Activated naive CD4-positive, alpha-beta T cell treated with anti-CD3 and anti-CD28 coated beads, Interleukin-2, amount 50 U/mL, for 24 hours (primary cell): ENCODE data around the gene PHEX.
A peak's percentile ranks its signal among the peaks of the same experiment; 100 is the strongest.

Experiments used
- H3K27ac Mint-ChIP-seq: one replicate; pipeline ENCODE4 v1.8.0; 2021; ENCODE audit warnings: mild to moderate bottlenecking, mixed read lengths
- H3K27me3 Mint-ChIP-seq: one replicate; pipeline ENCODE4 v1.8.0; 2021; ENCODE audit warnings: mixed read lengths
- H3K36me3 Mint-ChIP-seq: one replicate; pipeline ENCODE4 v1.8.0; 2021; ENCODE audit warnings: mixed read lengths
- H3K4me1 Mint-ChIP-seq: one replicate; pipeline ENCODE4 v1.8.0; 2021; ENCODE audit warnings: mixed read lengths
- H3K4me3 Mint-ChIP-seq: one replicate; pipeline ENCODE4 v1.8.0; 2021; ENCODE audit warnings: mild to moderate bottlenecking, mixed read lengths
- H3K9me3 Mint-ChIP-seq: one replicate; pipeline ENCODE4 v1.8.0; 2021; ENCODE audit warnings: mixed read lengths

PHEX gene

DNA sequence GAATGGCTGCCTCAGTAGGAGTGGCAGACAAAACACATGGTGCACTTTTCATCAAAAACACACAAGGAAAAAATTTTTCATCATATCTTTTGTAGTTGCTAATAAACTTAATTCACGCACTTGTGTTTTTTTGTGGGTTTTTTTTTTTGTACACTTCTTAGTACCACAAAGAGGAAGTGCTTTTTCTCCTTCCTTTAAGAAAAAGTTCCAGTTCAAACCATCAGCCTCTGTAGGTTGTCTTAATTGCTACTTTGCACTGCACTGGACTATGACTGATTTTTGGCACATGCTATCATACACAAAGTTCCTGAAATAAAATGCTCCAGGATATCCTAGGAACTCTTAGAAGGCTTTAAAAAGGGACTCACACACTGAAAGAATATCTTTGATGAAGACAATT, at the start of gene PHEX:
Gene PHEX (plus strand): TSS at position 242 of the 400 bp plus-strand sequence. CDS start 681 bp downstream, outside the sequence.
- H3K27ac Mint-ChIP-seq: no peak within 1 kb of the TSS
- H3K36me3 Mint-ChIP-seq: no peaks in the 10 kb centered on the region
- H3K9me3 Mint-ChIP-seq: no peaks in the 10 kb centered on the region
- peaks cover 7% of the 10 kb centered on the region for H3K4me1 Mint-ChIP-seq
- no peak within 1 kb of the TSS for H3K4me3 Mint-ChIP-seq
- no peaks in the 10 kb centered on the region for H3K27me3 Mint-ChIP-seq

DNA sequence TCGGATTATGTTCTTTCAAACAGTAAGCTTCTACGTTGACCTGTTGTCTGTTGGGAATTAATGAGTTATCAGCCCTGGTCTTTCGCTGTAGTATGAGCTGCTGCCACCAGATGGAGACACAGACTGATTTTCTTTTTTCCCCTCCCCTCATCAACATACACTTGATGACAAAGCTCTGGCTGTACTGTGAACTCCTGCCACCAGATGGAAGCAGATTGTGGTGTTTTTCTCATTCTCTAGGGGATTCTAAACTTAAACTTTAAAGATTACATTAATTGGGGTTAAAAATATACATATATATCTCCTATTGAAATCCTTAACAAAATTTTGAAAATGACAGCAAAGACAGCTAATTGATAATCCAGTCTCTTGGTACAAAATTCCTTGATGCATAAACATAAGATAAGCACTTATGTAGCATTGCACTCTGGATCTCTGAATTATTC, 46.8 kb upstream of the PHEX start:
- peaks cover 3% of the 10 kb centered on the region for H3K36me3 Mint-ChIP-seq
- no peaks in the 10 kb centered on the region for H3K9me3 Mint-ChIP-seq
- peaks cover 17% of the 10 kb centered on the region for H3K4me1 Mint-ChIP-seq
- no peak overlapping the region for H3K4me3 Mint-ChIP-seq
- H3K27me3 Mint-ChIP-seq: no peaks in the 10 kb centered on the region
- no peak overlapping the region for H3K27ac Mint-ChIP-seq

GRCh38 chrX:21986596-21986995, 45.5 kb upstream of the PHEX start:
- peaks cover 20% of the 10 kb centered on the region for H3K4me1 Mint-ChIP-seq
- peaks cover 4% of the 10 kb centered on the region for H3K36me3 Mint-ChIP-seq
- no peak overlapping the region for H3K27ac Mint-ChIP-seq
- H3K9me3 Mint-ChIP-seq: no peaks in the 10 kb centered on the region
- H3K27me3 Mint-ChIP-seq: no peaks in the 10 kb centered on the region
- no peak overlapping the region for H3K4me3 Mint-ChIP-seq

- Mint-ChIP-seq H3K9me3 (no peaks in the 10 kb centered on the region), H3K27me3 (no peaks in the 10 kb centered on the region), H3K4me3 (no peak overlapping the region), H3K36me3 (peaks cover 7% of the 10 kb centered on the region), H3K27ac (peak overlapping the region; percentile 0), H3K4me1 (peaks cover 23% of the 10 kb centered on the region)
Measured at GRCh38 chrX:21989384-21989783, 42.7 kb upstream of the PHEX start.

DNA sequence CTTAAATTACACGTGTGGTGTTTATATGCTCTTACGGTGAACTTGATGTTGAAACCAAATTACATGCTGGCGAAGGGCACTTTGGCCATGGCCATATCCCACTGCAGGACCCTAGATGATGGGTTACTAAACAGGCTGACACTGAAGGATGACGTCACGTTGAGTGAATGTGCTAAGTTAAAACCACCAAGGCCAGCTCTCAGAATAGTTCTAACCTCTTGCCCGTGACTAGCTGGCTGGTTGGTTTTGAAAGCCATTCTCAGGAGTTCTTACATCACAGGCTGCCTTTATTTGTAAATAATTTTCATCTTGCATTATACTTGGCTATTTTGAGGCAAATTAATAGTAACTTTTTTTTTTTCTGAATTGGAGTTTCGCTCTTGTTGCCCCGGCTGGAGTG, 41.3 kb upstream of the PHEX start:
- Mint-ChIP-seq H3K9me3 (no peaks in the 10 kb centered on the region), H3K36me3 (peaks cover 9% of the 10 kb centered on the region), H3K4me1 (peaks cover 26% of the 10 kb centered on the region), H3K27me3 (no peaks in the 10 kb centered on the region), H3K4me3 (no peak overlapping the region), H3K27ac (no peak overlapping the region)

DNA sequence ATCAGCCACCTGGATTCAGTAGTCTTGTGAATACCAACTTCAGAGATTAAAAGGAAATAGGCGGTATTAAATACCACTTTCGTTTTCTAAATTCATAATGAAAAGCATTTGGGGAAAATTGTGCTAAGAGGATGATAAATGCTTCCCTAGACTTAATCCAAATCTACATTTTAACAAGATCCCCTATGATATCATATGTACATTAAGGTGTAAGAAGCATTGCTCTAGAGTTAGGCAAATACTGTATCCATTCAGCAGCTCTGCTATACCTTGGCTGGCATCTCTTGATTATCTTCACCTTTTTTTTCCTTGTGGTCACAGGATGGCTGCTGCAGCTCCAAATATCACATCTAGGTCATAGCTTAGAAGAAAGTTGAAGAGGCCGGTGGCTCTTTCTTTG, 40.6 kb upstream of the PHEX start:
- peaks cover 10% of the 10 kb centered on the region for H3K36me3 Mint-ChIP-seq
- peak overlapping the region; percentile 49 for H3K4me3 Mint-ChIP-seq
- H3K27me3 Mint-ChIP-seq: no peaks in the 10 kb centered on the region
- peaks cover 32% of the 10 kb centered on the region for H3K4me1 Mint-ChIP-seq
- no peaks in the 10 kb centered on the region for H3K9me3 Mint-ChIP-seq
- H3K27ac Mint-ChIP-seq: peak overlapping the region; percentile 80

DNA sequence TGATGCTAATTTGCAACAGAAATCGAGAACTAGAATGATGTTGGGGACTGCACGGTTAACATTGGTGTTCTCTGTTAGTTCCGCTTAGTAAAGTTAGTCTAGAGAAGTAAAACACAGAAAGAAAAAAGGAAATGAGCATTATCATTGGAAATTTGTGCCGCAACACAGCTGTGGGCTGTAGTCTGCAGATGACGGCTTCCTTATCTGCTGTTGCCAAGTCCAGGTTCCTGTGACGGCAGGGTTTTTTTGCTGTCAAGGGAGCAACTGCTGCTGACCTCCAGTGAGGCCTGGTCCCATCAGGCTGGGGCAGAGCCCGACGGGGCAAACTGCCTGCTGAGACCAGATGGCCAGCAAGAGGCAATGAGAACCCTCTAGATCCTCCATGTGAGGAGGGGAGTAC, 38.9 kb upstream of the PHEX start:
- no peak overlapping the region for H3K27ac Mint-ChIP-seq
- H3K36me3 Mint-ChIP-seq: peaks cover 10% of the 10 kb centered on the region
- no peaks in the 10 kb centered on the region for H3K9me3 Mint-ChIP-seq

GRCh38 chrX:21996872-21997455, 35.2 kb upstream of the PHEX start:
- Mint-ChIP-seq H3K27ac (peak overlapping the region; percentile 2), H3K36me3 (peaks cover 9% of the 10 kb centered on the region), H3K9me3 (no peaks in the 10 kb centered on the region), H3K4me1 (peaks cover 18% of the 10 kb centered on the region), H3K27me3 (no peaks in the 10 kb centered on the region), H3K4me3 (no peak overlapping the region)

More for the DNA sequence above, 38.9 kb upstream of the PHEX start:
- no peak overlapping the region for H3K4me3 Mint-ChIP-seq
- peaks cover 36% of the 10 kb centered on the region for H3K4me1 Mint-ChIP-seq
- H3K27me3 Mint-ChIP-seq: no peaks in the 10 kb centered on the region

DNA sequence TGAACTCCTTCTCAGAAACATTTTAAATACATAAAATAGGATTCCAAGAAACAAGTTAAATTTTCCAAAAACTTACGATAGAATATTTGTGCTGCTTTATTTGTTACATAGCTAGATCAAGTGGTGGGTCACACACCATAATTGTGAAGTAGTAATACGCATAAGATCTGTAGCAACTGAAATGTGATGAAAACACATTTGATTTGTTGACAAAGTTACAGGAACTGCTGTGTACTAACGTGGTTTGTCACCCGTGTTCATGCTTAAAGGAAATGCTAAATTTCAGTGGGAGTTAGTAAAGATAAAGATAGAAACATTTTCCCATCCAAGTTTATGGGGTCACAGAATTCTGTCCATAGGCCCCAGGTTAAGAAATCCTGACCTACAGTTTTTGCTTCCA, 34.1 kb upstream of the PHEX start:
- Mint-ChIP-seq H3K27ac (no peak overlapping the region), H3K9me3 (no peaks in the 10 kb centered on the region), H3K4me1 (peaks cover 18% of the 10 kb centered on the region), H3K36me3 (peaks cover 14% of the 10 kb centered on the region), H3K4me3 (no peak overlapping the region), H3K27me3 (no peaks in the 10 kb centered on the region)

GRCh38 chrX:22004866-22005265, 27.3 kb upstream of the PHEX start:
- no peaks in the 10 kb centered on the region for H3K27me3 Mint-ChIP-seq
- H3K4me1 Mint-ChIP-seq: no peaks in the 10 kb centered on the region
- peaks cover 10% of the 10 kb centered on the region for H3K36me3 Mint-ChIP-seq
- H3K27ac Mint-ChIP-seq: no peak overlapping the region
- no peaks in the 10 kb centered on the region for H3K9me3 Mint-ChIP-seq
- H3K4me3 Mint-ChIP-seq: no peak overlapping the region

GRCh38 chrX:22012051-22012450, 20.1 kb upstream of the PHEX start:
- Mint-ChIP-seq H3K4me3 (no peak overlapping the region), H3K4me1 (no peaks in the 10 kb centered on the region), H3K9me3 (no peaks in the 10 kb centered on the region), H3K36me3 (peaks cover 2% of the 10 kb centered on the region), H3K27ac (no peak overlapping the region), H3K27me3 (no peaks in the 10 kb centered on the region)

- no peaks in the 10 kb centered on the region for H3K9me3 Mint-ChIP-seq
- peaks cover 2% of the 10 kb centered on the region for H3K36me3 Mint-ChIP-seq
- no peaks in the 10 kb centered on the region for H3K27me3 Mint-ChIP-seq
- H3K27ac Mint-ChIP-seq: no peak overlapping the region
- H3K4me1 Mint-ChIP-seq: no peaks in the 10 kb centered on the region
- no peak overlapping the region for H3K4me3 Mint-ChIP-seq
Measured at GRCh38 chrX:22012931-22013330, 19.2 kb upstream of the PHEX start.

GRCh38 chrX:22015139-22015750, 16.9 kb upstream of the PHEX start:
- Mint-ChIP-seq H3K4me1 (no peaks in the 10 kb centered on the region), H3K4me3 (no peak overlapping the region), H3K27ac (no peak overlapping the region), H3K9me3 (no peaks in the 10 kb centered on the region), H3K27me3 (no peaks in the 10 kb centered on the region), H3K36me3 (peaks cover 1% of the 10 kb centered on the region)

- Mint-ChIP-seq H3K4me3 (no peak overlapping the region), H3K27me3 (no peaks in the 10 kb centered on the region), H3K4me1 (peaks cover 3% of the 10 kb centered on the region), H3K27ac (no peak overlapping the region), H3K9me3 (no peaks in the 10 kb centered on the region), H3K36me3 (no peaks in the 10 kb centered on the region)
Measured at GRCh38 chrX:22021751-22022324, 10.3 kb upstream of the PHEX start.

DNA sequence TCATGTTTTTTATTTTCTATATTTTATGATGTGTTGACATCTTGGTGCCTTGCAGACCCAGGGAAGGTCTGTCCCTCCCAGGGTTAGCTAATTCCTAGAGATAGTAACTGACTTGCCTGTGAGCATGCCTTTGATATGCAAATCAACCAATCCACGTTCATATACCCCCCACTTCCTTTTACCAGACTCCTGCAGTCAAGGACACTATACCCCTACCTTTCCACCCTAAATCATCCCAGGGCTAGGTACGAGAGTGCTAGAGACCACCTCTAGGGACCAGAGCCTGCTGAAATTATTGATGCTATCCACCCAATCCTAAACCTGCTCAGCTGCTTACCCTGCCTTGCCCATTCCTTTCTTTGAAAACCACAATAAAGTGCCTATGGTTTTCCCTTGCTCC, 7.5 kb upstream of the PHEX start:
- H3K4me3 Mint-ChIP-seq: no peak overlapping the region
- no peaks in the 10 kb centered on the region for H3K36me3 Mint-ChIP-seq
- H3K9me3 Mint-ChIP-seq: no peaks in the 10 kb centered on the region
- peaks cover 11% of the 10 kb centered on the region for H3K4me1 Mint-ChIP-seq
- H3K27ac Mint-ChIP-seq: no peak overlapping the region
- no peaks in the 10 kb centered on the region for H3K27me3 Mint-ChIP-seq

DNA sequence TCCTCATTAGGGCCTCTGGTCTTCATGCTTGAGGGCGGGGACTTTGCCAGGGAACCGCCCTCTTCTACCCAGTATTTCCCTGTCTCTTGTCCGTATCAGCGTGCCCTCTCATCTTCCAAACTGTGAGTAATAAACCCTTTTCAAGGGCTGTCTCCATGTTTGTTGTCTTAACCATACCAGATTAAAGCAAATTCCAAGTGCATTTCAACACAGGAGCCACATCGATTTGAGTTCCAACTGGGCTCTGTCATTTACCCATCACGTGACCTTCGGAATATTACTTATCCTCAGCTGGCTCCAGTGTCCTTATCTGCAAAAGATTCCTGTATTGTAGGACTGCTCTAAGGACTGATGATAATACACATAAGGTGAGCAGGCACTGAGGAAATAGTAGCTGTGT, 6.4 kb upstream of the PHEX start:
- no peak overlapping the region for H3K4me3 Mint-ChIP-seq
- no peak overlapping the region for H3K27ac Mint-ChIP-seq
- H3K27me3 Mint-ChIP-seq: no peaks in the 10 kb centered on the region
- H3K36me3 Mint-ChIP-seq: no peaks in the 10 kb centered on the region
- H3K4me1 Mint-ChIP-seq: peaks cover 11% of the 10 kb centered on the region
- no peaks in the 10 kb centered on the region for H3K9me3 Mint-ChIP-seq
